ENCODE measurements around the gene PROM1.

- TF ChIP-seq, protein P1, sequence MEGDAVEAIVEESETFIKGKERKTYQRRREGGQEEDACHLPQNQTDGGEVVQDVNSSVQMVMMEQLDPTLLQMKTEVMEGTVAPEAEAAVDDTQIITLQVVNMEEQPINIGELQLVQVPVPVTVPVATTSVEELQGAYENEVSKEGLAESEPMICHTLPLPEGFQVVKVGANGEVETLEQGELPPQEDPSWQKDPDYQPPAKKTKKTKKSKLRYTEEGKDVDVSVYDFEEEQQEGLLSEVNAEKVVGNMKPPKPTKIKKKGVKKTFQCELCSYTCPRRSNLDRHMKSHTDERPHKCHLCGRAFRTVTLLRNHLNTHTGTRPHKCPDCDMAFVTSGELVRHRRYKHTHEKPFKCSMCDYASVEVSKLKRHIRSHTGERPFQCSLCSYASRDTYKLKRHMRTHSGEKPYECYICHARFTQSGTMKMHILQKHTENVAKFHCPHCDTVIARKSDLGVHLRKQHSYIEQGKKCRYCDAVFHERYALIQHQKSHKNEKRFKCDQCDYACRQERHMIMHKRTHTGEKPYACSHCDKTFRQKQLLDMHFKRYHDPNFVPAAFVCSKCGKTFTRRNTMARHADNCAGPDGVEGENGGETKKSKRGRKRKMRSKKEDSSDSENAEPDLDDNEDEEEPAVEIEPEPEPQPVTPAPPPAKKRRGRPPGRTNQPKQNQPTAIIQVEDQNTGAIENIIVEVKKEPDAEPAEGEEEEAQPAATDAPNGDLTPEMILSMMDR (conservative IDR thresholded peaks at IDR 0.05; ENCODE audit: low read length), result no peak
- no peak for TF ChIP-seq EZH2phosphoT487 (IDR thresholded peaks at IDR 0.05; ENCODE audit: borderline replicate concordance, low read depth, low read length)
Measured at GRCh38 chr4:16016536-16016935, 67.3 kb downstream of the PROM1 start.

Measured in OCI-LY7 (cell line).